ENCODE measurements around the gene IMPDH1.

- TF ChIP-seq CTCF (IDR thresholded peaks at IDR 0.05; ENCODE audit: low read depth, low read length) (no peak), EZH2phosphoT487 (IDR thresholded peaks at IDR 0.05; ENCODE audit: low read depth) (no peak)
These were observed 11.6 kb upstream of the IMPDH1 start for GRCh38 chr7:128421384-128421783.
